Measurements from ENCODE around the gene CALHM3. TPM values are rescaled to one million over a fixed set of nuclear protein-coding genes. Genes with fewer than 3 reads are reported as not detected.
A peak's percentile ranks its signal among the peaks of the same experiment; 100 is the strongest.

Gene CALHM3
- total RNA-seq, 1 donor from 2014 or later: not detected

DNA sequence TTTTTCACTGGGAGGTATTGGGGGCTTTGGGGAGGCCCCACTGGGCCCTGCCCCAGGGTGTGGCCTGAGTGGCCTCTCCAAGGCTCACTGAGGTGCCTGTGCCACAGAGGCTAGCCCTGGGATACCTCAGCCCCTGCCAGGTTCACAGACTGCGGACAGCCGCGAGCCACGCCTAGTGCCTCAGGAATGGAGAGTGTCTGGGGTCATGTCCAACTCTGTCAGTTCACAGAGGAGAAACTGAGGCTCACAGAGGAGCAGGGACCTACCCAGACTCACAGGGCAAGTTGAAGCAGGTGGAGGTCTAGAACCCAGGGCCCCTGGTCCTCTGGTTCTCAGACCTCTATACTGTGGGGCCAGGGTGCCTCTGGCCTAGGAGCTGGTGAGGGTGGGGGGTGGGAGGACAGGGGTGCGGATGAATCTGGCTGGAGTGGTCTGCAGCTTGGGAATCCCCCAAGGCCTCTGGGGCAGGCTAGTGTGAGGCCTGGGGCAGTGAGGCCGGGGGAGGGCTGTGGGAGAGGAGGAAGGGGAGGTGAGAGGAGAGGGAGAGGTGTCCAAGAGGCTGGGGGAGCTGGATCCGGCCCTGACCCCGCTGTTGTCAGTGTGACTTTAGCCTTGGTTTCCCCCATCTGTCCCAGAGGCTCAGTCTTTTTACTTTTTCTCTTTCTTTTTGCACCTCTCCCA, 34.5 kb upstream of the CALHM3 start:
- no peaks in the 10 kb centered on the region for H3K9me3 ChIP-seq (ENCODE audit: insufficient read depth, low read depth, low read length)
- Mint-ChIP-seq H3K4me3 (ENCODE audit: unreplicated experiment) (no peak overlapping the region), H3K9me3 (ENCODE audit: unreplicated experiment) (peaks cover 9% of the 10 kb centered on the region), H3K27me3 (ENCODE audit: low read depth, unreplicated experiment) (peaks cover 41% of the 10 kb centered on the region), H3K36me3 (ENCODE audit: low read depth, unreplicated experiment) (peaks cover 2% of the 10 kb centered on the region), H3K27ac (ENCODE audit: unreplicated experiment) (no peak overlapping the region), H3K4me1 (ENCODE audit: low read depth, unreplicated experiment) (peaks cover 6% of the 10 kb centered on the region)
- no peak overlapping the region for H3K4me2 ChIP-seq (ENCODE audit: low read length)
- H3K9ac ChIP-seq (ENCODE audit: low read length): no peak overlapping the region
- TF ChIP-seq, protein P1, sequence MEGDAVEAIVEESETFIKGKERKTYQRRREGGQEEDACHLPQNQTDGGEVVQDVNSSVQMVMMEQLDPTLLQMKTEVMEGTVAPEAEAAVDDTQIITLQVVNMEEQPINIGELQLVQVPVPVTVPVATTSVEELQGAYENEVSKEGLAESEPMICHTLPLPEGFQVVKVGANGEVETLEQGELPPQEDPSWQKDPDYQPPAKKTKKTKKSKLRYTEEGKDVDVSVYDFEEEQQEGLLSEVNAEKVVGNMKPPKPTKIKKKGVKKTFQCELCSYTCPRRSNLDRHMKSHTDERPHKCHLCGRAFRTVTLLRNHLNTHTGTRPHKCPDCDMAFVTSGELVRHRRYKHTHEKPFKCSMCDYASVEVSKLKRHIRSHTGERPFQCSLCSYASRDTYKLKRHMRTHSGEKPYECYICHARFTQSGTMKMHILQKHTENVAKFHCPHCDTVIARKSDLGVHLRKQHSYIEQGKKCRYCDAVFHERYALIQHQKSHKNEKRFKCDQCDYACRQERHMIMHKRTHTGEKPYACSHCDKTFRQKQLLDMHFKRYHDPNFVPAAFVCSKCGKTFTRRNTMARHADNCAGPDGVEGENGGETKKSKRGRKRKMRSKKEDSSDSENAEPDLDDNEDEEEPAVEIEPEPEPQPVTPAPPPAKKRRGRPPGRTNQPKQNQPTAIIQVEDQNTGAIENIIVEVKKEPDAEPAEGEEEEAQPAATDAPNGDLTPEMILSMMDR (IDR thresholded peaks at IDR 0.05; ENCODE audit: insufficient read depth, low read depth, low read length): no peak
- no peak for TF ChIP-seq EZH2 (IDR thresholded peaks at IDR 0.05; ENCODE audit: insufficient read depth, low read length)
- no peak overlapping the region for H3K27ac ChIP-seq (ENCODE audit: low read depth, low read length)
- FAIRE-seq: no peak
- H3K27me3 ChIP-seq (ENCODE audit: insufficient read depth, low read length): peaks cover 68% of the 10 kb centered on the region
- no peaks in the 10 kb centered on the region for H3K79me2 ChIP-seq (ENCODE audit: insufficient read depth, low read length)
- H3K4me1 ChIP-seq (ENCODE audit: insufficient read depth, low read length): no peaks in the 10 kb centered on the region
- no peak overlapping the region for H3K4me3 ChIP-seq (ENCODE audit: insufficient read depth, low read depth, low read length)
- DNase-seq (ENCODE audit: low read depth): no peak
- no peaks in the 10 kb centered on the region for H3K36me3 ChIP-seq (ENCODE audit: insufficient read depth, low read length)
- peaks cover 17% of the 10 kb centered on the region for H4K20me1 ChIP-seq (ENCODE audit: insufficient read depth, low read length)
- H2AFZ ChIP-seq (ENCODE audit: low read depth, low read length): no peak overlapping the region

DNA sequence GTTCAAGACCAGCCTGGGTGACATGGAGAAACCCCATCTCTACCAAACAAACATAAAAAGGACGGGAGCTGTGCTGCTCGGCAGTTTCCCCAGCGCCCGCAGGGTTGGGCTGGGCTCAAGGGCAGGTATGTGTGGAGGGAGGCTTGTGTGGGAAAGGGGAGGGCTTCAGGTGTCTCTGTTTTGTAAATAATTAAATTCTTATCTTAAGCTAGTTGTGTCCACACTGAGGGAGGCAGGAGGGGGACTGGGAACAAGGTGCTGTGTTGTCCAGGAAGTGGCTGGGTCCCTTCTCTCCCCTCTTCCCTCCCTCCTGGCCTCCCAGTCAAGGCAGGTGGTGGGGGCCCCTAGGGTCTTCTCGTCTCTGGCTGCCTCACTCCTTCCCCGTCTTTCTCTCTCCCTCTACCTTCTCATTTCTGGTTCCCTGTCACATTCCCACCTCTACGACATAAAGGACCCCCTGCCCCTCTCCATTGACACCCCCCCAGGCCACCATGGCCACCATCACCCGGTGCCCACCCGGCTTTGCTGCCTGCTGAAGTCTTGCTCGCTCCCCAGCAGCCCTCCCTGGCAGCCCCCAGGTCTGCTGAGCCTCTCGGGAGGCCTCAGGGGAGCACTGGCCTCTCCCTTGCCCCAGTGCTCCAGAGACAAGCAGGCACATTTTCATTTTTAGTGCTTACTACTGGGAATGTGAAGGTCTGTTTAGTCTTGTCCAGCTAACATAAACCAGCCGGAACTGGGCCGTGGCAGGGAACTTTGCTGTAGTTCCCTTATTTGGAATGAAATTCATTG, 33.7 kb upstream of the CALHM3 start:
- Mint-ChIP-seq H3K27me3 (ENCODE audit: low read depth, unreplicated experiment) (peaks cover 44% of the 10 kb centered on the region), H3K36me3 (ENCODE audit: low read depth, unreplicated experiment) (peaks cover 2% of the 10 kb centered on the region), H3K27ac (ENCODE audit: unreplicated experiment) (no peak overlapping the region), H3K9me3 (ENCODE audit: unreplicated experiment) (peaks cover 9% of the 10 kb centered on the region), H3K4me3 (ENCODE audit: unreplicated experiment) (no peak overlapping the region), H3K4me1 (ENCODE audit: low read depth, unreplicated experiment) (peaks cover 6% of the 10 kb centered on the region)
- Histone ChIP-seq H4K20me1 (ENCODE audit: insufficient read depth, low read length) (peaks cover 21% of the 10 kb centered on the region), H3K4me1 (ENCODE audit: insufficient read depth, low read length) (no peaks in the 10 kb centered on the region), H3K4me2 (ENCODE audit: low read length) (no peak overlapping the region), H3K4me3 (ENCODE audit: insufficient read depth, low read depth, low read length) (no peak overlapping the region), H2AFZ (ENCODE audit: low read depth, low read length) (no peak overlapping the region), H3K9me3 (ENCODE audit: insufficient read depth, low read depth, low read length) (no peaks in the 10 kb centered on the region), H3K27me3 (ENCODE audit: insufficient read depth, low read length) (peaks cover 68% of the 10 kb centered on the region), H3K36me3 (ENCODE audit: insufficient read depth, low read length) (no peaks in the 10 kb centered on the region), H3K9ac (ENCODE audit: low read length) (no peak overlapping the region), H3K79me2 (ENCODE audit: insufficient read depth, low read length) (no peaks in the 10 kb centered on the region), H3K27ac (ENCODE audit: low read depth, low read length) (no peak overlapping the region)
- FAIRE-seq (no peak), DNase-seq (ENCODE audit: low read depth) (no peak)
- no peak for TF ChIP-seq EZH2 (IDR thresholded peaks at IDR 0.05; ENCODE audit: insufficient read depth, low read length)

GRCh38 chr10:103512166-103512565, 33.1 kb upstream of the CALHM3 start:
- no peak for TF ChIP-seq EZH2 (IDR thresholded peaks at IDR 0.05; ENCODE audit: insufficient read depth, low read length)
- TF ChIP-seq, protein P1 (IDR thresholded peaks at IDR 0.05; ENCODE audit: insufficient read depth, low read depth, low read length): no peak
- DNase-seq (ENCODE audit: low read depth): no peak
- H3K9me3 ChIP-seq (ENCODE audit: insufficient read depth, low read depth, low read length): no peaks in the 10 kb centered on the region
- H3K9ac ChIP-seq (ENCODE audit: low read length): no peak overlapping the region
- peaks cover 70% of the 10 kb centered on the region for H3K27me3 ChIP-seq (ENCODE audit: insufficient read depth, low read length)
- H3K79me2 ChIP-seq (ENCODE audit: insufficient read depth, low read length): no peaks in the 10 kb centered on the region
- Mint-ChIP-seq H3K4me3 (ENCODE audit: unreplicated experiment) (peak overlapping the region; percentile 46), H3K36me3 (ENCODE audit: low read depth, unreplicated experiment) (peaks cover 2% of the 10 kb centered on the region), H3K27me3 (ENCODE audit: low read depth, unreplicated experiment) (peaks cover 48% of the 10 kb centered on the region), H3K4me1 (ENCODE audit: low read depth, unreplicated experiment) (peaks cover 6% of the 10 kb centered on the region), H3K27ac (ENCODE audit: unreplicated experiment) (no peak overlapping the region), H3K9me3 (ENCODE audit: unreplicated experiment) (peaks cover 9% of the 10 kb centered on the region)
- no peak for FAIRE-seq
- peaks cover 24% of the 10 kb centered on the region for H4K20me1 ChIP-seq (ENCODE audit: insufficient read depth, low read length)
- H3K4me3 ChIP-seq (ENCODE audit: insufficient read depth, low read depth, low read length): no peak overlapping the region
- H3K4me1 ChIP-seq (ENCODE audit: insufficient read depth, low read length): no peaks in the 10 kb centered on the region
- H3K27ac ChIP-seq (ENCODE audit: low read depth, low read length): no peak overlapping the region
- H3K4me2 ChIP-seq (ENCODE audit: low read length): no peak overlapping the region
- H3K36me3 ChIP-seq (ENCODE audit: insufficient read depth, low read length): no peaks in the 10 kb centered on the region
- no peak overlapping the region for H2AFZ ChIP-seq (ENCODE audit: low read depth, low read length)
